Measurements from ENCODE around the gene GZMH. TPM values are rescaled to one million over a fixed set of nuclear protein-coding genes. Genes with fewer than 3 reads are reported as not detected.

GZMH gene
- total RNA-seq, 2 experiments from 2014 or later: not detected

DNA sequence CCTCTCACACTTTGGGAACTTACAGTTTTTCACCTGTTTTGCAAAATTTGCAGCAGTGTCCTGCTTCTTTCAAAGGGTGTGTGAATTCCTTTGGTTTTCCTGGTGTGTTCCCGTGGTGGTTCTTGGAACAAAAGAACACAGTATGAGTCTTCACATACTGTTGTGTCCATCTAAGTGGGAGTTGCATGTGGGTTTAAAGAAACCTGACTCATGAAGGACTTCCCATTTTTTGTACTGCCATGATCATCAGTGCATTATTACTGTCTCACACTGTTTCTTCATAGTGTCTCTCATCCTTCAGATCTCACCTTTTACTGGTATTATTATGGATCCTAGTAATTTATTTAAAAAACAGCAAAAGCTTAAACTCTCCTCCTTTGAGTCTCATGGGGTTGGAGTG is 3.8 kb upstream of the GZMH start:
- POLR2A ChIA-PET: interaction anchor here (1.0 kb wide), 1 partner anchor 14 kb away, joined by 7 read pairs; no protein-coding TSS in a partner anchor
- H3K9me2 ChIP-seq (ENCODE audit: insufficient read depth, low read length): no peaks in the 10 kb centered on the region
- DNase-seq (ENCODE audit: low spot score): no peak
- no peak overlapping the region for H3K4me2 ChIP-seq (ENCODE audit: low read length)
- no peak overlapping the region for H2AFZ ChIP-seq (ENCODE audit: low read length)
- H3K36me3 ChIP-seq (ENCODE audit: insufficient read depth, low read length): no peaks in the 10 kb centered on the region
- CTCF ChIA-PET (ENCODE audit: unreplicated experiment): no interaction called here
- BruUV-seq (replicated peaks): no TSS peak
- no peaks in the 10 kb centered on the region for H3K9me3 ChIP-seq (ENCODE audit: low read length)
- H3K4me3 ChIP-seq (ENCODE audit: low read depth, low read length, poor library complexity, severe bottlenecking): no peak overlapping the region
- H3K27ac ChIP-seq (ENCODE audit: low read depth, low read length, poor library complexity, severe bottlenecking): no peak overlapping the region
- no peak for TF ChIP-seq EZH2phosphoT487 (IDR thresholded peaks at IDR 0.05; ENCODE audit: borderline replicate concordance, low read depth, low read length)
- TF ChIP-seq, protein P1, sequence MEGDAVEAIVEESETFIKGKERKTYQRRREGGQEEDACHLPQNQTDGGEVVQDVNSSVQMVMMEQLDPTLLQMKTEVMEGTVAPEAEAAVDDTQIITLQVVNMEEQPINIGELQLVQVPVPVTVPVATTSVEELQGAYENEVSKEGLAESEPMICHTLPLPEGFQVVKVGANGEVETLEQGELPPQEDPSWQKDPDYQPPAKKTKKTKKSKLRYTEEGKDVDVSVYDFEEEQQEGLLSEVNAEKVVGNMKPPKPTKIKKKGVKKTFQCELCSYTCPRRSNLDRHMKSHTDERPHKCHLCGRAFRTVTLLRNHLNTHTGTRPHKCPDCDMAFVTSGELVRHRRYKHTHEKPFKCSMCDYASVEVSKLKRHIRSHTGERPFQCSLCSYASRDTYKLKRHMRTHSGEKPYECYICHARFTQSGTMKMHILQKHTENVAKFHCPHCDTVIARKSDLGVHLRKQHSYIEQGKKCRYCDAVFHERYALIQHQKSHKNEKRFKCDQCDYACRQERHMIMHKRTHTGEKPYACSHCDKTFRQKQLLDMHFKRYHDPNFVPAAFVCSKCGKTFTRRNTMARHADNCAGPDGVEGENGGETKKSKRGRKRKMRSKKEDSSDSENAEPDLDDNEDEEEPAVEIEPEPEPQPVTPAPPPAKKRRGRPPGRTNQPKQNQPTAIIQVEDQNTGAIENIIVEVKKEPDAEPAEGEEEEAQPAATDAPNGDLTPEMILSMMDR (conservative IDR thresholded peaks at IDR 0.05; ENCODE audit: low read length): no peak
- intact Hi-C loops (cut with micrococcal nuclease; ENCODE audit: unreplicated experiment): no loop called here
- H4K20me1 ChIP-seq (ENCODE audit: insufficient read depth, low read length): no peaks in the 10 kb centered on the region
- no peaks in the 10 kb centered on the region for H3K79me2 ChIP-seq (ENCODE audit: insufficient read depth, low read depth, low read length)
- no peaks in the 10 kb centered on the region for H3K4me1 ChIP-seq (ENCODE audit: insufficient read depth, low read length, poor library complexity, severe bottlenecking)

GRCh38 chr14:24612196-24612595 is 2.7 kb upstream of the GZMH start:
- no peak for TF ChIP-seq EZH2phosphoT487 (IDR thresholded peaks at IDR 0.05; ENCODE audit: borderline replicate concordance, low read depth, low read length)
- ChIA-PET POLR2A (no interaction called here), CTCF (ENCODE audit: unreplicated experiment) (no interaction called here)
- H2AFZ ChIP-seq (ENCODE audit: low read length): no peak overlapping the region
- no peak overlapping the region for H3K4me3 ChIP-seq (ENCODE audit: low read depth, low read length, poor library complexity, severe bottlenecking)
- H3K4me2 ChIP-seq (ENCODE audit: low read length): no peak overlapping the region
- no peaks in the 10 kb centered on the region for H3K9me3 ChIP-seq (ENCODE audit: low read length)
- H3K27ac ChIP-seq (ENCODE audit: low read depth, low read length, poor library complexity, severe bottlenecking): no peak overlapping the region
- intact Hi-C loops (cut with micrococcal nuclease; ENCODE audit: unreplicated experiment): no loop called here
- H3K36me3 ChIP-seq (ENCODE audit: insufficient read depth, low read length): no peaks in the 10 kb centered on the region
- no peak for DNase-seq (ENCODE audit: low spot score)
- no TSS peak for BruUV-seq (replicated peaks)
- no peaks in the 10 kb centered on the region for H3K4me1 ChIP-seq (ENCODE audit: insufficient read depth, low read length, poor library complexity, severe bottlenecking)
- H3K9me2 ChIP-seq (ENCODE audit: insufficient read depth, low read length): no peaks in the 10 kb centered on the region
- no peaks in the 10 kb centered on the region for H3K79me2 ChIP-seq (ENCODE audit: insufficient read depth, low read depth, low read length)
- H4K20me1 ChIP-seq (ENCODE audit: insufficient read depth, low read length): no peaks in the 10 kb centered on the region

DNA sequence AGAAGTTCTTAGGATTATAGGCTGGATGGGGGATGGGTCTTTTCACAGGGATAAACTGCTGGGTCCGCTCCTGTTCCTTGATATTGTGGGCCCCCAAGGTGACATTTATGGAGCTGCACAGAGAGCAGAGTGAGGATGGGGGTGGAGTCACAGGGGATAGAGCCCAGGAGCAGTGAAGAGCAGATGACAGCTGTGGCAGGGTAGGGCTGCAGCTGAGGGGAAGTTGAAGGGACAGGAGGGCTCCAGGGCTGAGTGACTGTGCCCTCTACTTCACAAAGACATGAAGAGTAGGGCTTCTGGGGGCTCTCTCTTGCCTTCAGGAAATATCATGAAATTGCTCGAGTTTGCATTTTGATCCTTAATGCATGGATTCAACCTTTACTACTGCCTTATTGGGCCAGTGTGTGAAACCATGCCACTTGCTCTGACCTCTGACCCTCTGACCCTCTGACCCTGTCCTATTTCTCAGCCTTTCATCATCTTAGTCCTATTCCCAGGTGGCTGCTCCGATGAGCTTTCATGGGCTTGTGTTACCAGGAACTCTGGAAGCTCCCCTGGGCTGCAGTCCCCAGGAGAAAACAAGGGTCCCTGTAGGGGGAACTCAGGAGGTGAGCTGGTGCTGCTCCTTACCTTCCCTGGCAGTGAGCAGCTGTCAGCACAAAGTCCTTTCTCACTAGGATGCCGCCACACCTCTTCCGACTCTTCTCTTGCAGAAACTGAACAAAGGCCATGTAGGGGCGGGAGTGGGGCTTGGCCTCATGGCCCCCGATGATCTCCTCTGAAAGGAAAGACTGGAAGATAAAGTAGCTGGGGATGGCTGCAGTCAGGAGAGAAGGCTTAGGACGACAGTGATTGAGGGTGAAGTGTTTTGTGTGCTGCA is 1.6 kb downstream of the GZMH start:
- H3K9me3 ChIP-seq (ENCODE audit: low read length): no peaks in the 10 kb centered on the region
- H3K79me2 ChIP-seq (ENCODE audit: insufficient read depth, low read depth, low read length): no peaks in the 10 kb centered on the region
- H3K4me3 ChIP-seq (ENCODE audit: low read depth, low read length, poor library complexity, severe bottlenecking): no peak overlapping the region
- intact Hi-C loops (cut with micrococcal nuclease; ENCODE audit: unreplicated experiment): no loop called here
- H4K20me1 ChIP-seq (ENCODE audit: insufficient read depth, low read length): no peaks in the 10 kb centered on the region
- H3K4me2 ChIP-seq (ENCODE audit: low read length): no peak overlapping the region
- no peak overlapping the region for H2AFZ ChIP-seq (ENCODE audit: low read length)
- no peak for DNase-seq (ENCODE audit: low spot score)
- no peaks in the 10 kb centered on the region for H3K36me3 ChIP-seq (ENCODE audit: insufficient read depth, low read length)
- ChIA-PET POLR2A (no interaction called here), CTCF (ENCODE audit: unreplicated experiment) (interaction anchor here (0.8 kb wide), 1 partner anchor 12 kb away, joined by 3 read pairs; no protein-coding TSS in a partner anchor)
- no TSS peak for BruUV-seq (replicated peaks)
- H3K27ac ChIP-seq (ENCODE audit: low read depth, low read length, poor library complexity, severe bottlenecking): no peak overlapping the region
- H3K9me2 ChIP-seq (ENCODE audit: insufficient read depth, low read length): no peaks in the 10 kb centered on the region
- no peak for TF ChIP-seq EZH2phosphoT487 (IDR thresholded peaks at IDR 0.05; ENCODE audit: borderline replicate concordance, low read depth, low read length)
- TF ChIP-seq, protein P1 (conservative IDR thresholded peaks at IDR 0.05; ENCODE audit: low read length): no peak
- H3K4me1 ChIP-seq (ENCODE audit: insufficient read depth, low read length, poor library complexity, severe bottlenecking): no peaks in the 10 kb centered on the region
